H54 (cell line): ENCODE measurements around the gene PLXNC1.

Experiments
- DNase-seq: peaks from one replicate; pipeline ENCODE4 v3.0.0; 2011; ENCODE audit warnings: low spot score, mixed read lengths; ENCODE audit not compliant: insufficient read length
- FAIRE-seq: peaks from 3 replicates; lab custom pipeline; 2011; peaks lifted over from hg19 to GRCh38; lab: Jason Lieb, UNC
- POLR2A ChIP-seq: IDR thresholded peaks from 2 replicates; pipeline ENCODE4 v1.6.1; 2011; ENCODE audit warnings: low read depth, mild to moderate bottlenecking, low read length

Gene PLXNC1

DNA sequence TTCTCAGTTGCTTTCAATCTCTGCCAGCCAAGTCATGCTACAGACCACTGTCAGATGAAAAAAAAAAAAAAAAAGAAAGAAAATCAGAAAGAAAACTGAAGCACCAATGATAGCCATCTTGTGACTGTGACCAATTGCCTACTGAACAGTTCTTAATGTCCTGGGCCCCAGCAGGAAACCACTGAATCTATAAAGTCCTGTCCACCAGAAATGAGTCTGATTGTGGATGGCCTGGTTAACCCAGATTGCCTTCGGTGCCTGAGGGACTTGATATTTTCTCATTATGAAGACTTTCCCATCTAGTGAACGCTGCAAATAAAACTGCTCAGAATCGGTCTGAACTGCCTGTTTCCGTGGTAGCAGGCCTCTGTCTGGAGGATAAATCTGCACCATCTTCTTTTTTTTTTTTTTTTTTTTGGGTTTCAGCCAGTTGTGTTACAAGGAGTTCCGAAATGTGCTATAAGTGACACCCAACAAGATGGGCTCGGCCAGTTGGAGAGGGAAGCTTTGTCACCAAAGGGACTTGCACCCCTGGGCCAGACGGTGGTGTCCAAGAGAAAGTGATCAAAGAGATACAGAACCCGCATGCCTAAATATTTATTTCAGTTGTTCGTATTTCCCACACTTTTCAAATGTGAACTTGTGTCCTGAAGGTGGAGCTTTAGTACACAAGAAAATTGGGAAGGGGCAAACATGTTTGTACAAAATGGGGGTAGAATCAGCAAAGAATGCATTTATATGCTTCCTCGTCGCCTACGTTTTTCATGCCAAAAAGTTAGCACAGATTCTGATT is 3.0 kb upstream of the PLXNC1 start:
- FAIRE-seq (no peak), DNase-seq (no peak)
- no peak for TF ChIP-seq POLR2A

DNA sequence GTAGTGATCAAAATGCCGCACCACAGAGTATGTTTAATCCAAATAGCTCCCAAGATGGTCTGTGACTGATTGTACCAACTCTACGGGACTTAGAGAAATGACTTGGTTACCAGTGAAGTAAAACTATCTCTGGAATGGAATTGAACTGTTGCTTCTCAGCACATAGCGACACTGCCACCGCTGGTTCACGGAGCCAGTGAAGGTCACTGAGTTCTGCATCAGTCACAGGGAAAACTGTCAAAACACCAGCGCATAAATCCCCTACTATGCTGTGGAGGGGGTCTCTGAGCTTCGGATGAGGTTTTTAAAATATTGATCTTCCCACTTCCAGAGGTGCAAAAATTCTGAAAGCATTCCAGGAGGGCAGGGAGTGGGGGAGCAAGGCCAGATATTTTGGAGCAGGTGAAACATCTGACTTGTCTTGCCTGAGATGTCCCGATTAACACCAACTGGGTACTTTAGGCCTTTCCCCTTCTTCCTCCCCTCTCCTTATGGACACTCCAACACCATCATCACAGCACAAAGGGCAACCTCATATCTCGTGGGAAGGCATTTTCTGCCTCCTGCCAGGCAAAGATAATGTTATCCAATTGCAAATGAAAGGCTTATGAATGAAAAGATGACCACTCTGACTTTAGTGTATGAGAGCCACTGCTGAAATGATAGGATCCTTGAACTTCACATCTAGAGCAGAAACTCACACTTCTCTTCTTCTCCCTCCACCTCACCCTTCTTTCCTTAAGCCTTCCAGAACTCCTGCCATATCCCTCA is 2.0 kb upstream of the PLXNC1 start:
- TF ChIP-seq POLR2A: no peak
- FAIRE-seq (no peak), DNase-seq (no peak)

DNA sequence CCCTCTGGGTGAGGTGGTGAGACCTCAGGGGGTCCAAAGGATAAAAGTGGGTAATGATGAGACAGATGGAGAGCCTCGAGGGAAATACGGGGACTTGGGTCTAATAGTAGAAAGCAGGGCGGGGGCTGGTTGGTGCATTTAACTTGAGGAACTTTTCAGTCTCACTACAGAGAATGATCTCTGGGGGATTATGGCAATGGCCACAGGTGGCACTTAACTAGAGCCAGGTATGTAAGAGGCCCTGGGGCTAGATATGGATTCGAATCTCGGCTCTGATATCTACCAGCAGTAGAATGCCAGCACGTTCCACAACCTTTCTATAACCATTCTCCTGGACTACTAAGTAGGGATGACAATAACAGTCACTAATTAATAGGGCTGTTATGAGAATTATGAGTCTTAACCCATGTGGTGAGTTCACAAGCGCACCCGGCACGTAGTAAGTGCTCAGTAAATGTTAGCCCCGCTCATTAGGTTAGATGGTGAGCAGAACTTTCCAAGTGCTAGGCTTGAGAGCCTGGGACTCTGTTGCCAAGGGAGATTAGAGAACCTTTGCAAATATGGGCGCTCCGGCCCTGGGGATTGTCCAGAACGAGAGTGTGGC is 888 bp upstream of the PLXNC1 start:
- TF ChIP-seq POLR2A: no peak
- no peak for DNase-seq
- FAIRE-seq: no peak

DNA sequence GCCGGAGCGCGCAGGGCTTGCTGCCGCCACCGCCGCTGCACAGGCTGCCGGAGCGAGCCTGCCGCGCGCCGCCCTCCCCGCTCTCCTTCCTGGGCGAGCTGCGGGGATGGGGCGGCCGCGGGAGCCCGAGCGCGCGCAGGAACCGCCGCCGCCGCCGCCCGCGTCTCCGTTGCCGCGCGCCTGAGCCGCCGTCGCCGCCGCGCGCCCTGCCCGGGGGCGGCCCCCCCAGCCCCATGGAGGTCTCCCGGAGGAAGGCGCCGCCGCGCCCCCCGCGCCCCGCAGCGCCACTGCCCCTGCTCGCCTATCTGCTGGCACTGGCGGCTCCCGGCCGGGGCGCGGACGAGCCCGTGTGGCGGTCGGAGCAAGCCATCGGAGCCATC is 352 bp downstream of the PLXNC1 start:
- DNase-seq (no peak), FAIRE-seq (no peak)
- TF ChIP-seq POLR2A: no peak

DNA sequence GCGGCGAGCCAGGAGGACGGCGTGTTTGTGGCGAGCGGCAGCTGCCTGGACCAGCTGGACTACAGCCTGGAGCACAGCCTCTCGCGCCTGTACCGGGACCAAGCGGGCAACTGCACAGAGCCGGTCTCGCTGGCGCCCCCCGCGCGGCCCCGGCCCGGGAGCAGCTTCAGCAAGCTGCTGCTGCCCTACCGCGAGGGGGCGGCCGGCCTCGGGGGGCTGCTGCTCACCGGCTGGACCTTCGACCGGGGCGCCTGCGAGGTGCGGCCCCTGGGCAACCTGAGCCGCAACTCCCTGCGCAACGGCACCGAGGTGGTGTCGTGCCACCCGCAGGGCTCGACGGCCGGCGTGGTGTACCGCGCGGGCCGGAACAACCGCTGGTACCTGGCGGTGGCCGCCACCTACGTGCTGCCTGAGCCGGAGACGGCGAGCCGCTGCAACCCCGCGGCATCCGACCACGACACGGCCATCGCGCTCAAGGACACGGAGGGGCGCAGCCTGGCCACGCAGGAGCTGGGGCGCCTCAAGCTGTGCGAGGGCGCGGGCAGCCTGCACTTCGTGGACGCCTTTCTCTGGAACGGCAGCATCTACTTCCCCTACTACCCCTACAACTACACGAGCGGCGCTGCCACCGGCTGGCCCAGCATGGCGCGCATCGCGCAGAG is 873 bp downstream of the PLXNC1 start:
- FAIRE-seq (no peak), DNase-seq (no peak)
- TF ChIP-seq POLR2A: no peak

DNA sequence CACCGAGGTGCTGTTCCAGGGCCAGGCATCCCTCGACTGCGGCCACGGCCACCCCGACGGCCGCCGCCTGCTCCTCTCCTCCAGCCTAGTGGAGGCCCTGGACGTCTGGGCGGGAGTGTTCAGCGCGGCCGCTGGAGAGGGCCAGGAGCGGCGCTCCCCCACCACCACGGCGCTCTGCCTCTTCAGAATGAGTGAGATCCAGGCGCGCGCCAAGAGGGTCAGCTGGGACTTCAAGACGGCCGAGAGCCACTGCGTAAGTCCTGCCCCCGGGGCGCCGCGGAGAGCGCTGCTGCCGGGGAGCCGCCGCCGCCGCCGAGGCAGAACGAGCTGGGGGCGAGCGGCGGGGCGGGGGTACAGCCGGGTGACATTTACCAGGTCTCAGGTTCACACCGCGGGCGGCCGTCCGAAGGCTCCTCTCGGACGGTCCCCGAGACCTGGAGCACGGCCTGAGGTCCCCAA is 1.4 kb downstream of the PLXNC1 start:
- no peak for TF ChIP-seq POLR2A
- no peak for DNase-seq
- FAIRE-seq: no peak

DNA sequence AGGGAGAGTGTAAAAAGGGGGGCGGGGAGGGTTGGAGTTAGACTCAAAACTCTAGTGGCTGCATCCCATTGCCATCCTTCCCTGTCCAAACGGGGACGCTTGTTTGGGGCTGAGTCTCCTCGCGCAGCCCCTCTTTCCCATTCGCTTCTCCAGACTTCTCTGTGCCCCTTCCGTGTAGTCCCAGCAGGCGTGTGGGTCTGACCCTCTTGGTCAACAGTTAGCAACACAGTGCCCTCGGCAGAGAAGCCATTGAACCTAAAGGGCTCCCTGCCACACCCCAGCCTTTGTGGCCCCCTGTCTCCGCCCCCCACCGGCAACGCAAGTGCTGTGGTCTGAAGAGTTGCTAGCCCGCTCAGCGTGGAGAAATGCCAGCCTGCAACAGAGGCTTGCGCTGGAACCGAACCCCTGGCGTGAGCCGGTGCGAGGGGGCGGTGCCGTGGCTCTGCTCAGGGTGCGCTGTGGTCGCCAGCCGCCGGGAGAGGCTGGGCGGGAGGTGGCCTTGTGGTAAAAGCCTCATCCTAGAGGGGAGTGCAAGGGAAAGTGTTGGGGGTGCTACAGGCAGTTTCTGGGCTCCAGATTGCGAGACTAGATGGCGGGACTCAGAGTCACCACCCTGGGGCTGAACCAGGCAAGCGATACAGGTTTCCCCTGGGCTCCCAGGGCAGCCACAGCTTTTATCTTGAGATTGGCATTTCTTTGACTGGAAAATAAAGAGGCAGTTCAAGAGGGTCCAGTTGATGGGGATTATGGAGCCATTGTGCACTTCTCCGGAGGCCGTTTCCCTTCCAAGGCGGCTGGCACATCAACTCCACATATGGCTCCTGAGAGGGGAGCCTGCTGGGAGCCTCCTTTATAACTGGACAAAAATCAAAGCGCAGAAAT is 2.1 kb downstream of the PLXNC1 start:
- FAIRE-seq (no peak), DNase-seq (no peak)
- TF ChIP-seq POLR2A: no peak

DNA sequence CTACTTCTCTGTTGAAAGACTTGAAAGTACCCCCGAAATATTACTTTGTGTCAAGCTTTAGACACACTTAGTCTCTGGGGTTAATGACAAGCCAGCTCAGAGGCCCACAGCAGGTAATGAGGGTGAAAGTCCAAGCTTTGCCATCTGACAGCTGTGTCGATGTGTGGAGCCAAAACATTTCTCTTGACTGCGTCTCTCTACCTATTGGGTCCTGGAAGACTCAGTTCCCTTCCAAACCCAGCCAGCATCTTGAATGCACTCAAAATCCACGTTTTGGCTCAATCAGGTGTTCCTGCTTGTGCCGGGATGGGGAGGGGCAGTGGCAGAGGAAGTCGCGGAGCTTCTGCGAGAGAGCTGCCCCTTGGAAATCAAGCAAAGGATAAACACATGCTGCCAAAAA is 3.2 kb downstream of the PLXNC1 start:
- TF ChIP-seq POLR2A: no peak
- DNase-seq: no peak
- no peak for FAIRE-seq

DNA sequence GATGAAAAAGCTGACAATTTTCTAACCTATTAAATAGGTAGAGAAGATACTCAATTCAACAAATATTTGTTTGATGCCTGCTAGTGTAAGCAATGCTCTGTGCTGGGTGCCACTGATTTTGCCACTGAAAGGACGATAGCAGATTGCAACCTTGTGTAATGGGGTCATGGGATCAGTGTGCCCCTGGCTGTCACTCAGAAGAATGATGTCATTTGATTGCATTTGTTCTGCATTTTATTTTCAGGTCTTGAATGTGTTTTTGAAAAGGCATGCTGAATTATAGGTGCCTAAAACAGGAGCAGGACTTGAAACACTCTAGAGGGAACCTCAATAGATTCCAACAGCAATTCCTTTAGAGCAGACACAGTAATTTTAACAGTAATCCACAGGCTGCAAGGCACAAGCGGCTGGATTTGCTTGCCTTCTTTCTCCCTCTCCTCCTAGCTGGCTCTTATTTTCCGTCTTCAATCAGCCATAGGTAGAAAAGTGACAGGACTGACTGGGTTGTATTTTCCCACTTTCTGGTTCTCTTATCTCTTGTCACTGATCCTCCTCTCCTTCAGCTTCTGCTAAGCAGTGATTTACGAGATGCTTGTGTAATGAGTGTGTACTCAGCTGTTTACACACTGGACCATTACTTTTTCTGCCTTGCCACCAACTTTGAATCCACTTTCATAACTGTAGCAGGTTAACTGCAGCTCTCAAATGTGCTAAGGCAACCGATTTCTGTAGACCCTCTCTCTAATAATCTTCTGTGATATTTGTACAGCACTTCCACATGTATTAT is 4.1 kb downstream of the PLXNC1 start:
- no peak for DNase-seq
- TF ChIP-seq POLR2A: no peak
- FAIRE-seq: no peak

DNA sequence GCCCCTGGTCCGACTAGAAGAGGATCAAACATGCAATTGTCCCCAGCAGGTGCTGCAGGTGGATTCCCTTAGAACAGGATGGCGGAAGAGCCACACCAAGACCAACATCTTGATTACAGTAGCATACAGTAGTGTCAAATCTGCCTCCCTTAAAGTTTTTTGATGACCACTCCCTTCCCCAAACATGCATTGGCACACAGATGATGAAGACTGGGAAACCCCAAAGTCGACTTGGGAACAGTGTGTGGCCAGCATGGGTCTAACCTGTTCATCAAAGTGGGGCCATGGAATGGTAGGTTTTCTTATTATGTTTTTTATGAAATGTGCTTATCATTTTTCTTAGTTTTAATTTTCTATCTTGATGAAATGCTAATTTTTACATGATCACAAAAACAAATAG is 8.8 kb downstream of the PLXNC1 start:
- DNase-seq (no peak), FAIRE-seq (no peak)
- no peak for TF ChIP-seq POLR2A

DNA sequence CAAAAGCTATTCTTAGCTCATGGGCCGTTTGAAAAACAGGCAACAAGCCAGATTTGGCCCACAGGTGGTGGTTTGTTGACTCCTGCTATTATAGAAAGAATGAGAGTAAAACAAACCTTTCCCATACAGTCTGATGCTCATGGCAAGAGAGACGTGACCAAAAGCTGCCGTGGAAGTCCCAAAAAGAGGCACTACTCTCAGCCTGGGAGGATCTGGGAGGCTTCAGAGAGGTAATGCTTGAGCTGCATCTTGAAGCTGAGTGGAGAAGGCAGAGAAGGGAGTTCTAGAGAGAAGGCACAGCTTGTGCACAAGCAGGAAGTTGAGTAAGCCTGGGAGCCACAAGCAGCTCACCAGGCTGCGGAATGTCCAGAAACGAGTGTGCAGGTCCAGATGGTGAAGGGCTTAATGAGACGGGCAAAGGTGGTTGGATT is 9.6 kb downstream of the PLXNC1 start:
- DNase-seq (no peak), FAIRE-seq (no peak)

DNA sequence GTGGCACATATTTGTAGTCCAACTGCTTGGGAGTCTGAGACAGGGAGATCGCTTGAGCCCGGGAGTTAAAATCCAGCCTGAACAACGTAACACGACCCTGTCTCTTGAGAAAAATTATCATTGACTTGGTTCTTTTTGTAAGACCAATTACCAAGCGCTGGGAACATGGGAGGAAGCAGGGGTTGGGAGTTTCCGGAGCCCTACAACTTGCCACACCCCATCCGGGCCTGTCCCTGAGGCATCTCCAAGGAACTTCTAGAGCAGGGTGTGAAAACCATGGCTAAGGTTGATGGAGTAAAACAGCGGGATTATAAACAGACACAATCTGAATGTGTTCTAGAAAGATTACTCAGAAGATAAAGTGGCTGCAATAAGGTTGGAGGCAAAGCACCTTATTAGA is 10.3 kb downstream of the PLXNC1 start:
- no peak for TF ChIP-seq POLR2A
- no peak for FAIRE-seq
- DNase-seq: no peak

More for the DNA sequence above, 9.6 kb downstream of the PLXNC1 start:
- no peak for TF ChIP-seq POLR2A
